ENCODE measurements around the gene NOCT.
A peak's percentile ranks its signal among the peaks of the same experiment; 100 is the strongest.
"Not testable (repeated sequence)": the region's sequence is repeated elsewhere in the genome, so short reads cannot be mapped to it uniquely, and the experiment has no call there.

Gene NOCT

GRCh38 chr4:139044291-139044690, 28.7 kb downstream of the NOCT start:
- no peak for DNase-seq (ENCODE audit: low read depth, low spot score)

- no peak for DNase-seq (ENCODE audit: low read depth, low spot score)
These were observed 32.4 kb downstream of the NOCT start for GRCh38 chr4:139048026-139048425.

- DNase-seq (ENCODE audit: low read depth, low spot score) = no peak
These were observed 34.9 kb downstream of the NOCT start for GRCh38 chr4:139050446-139050845.

- no peak for DNase-seq (ENCODE audit: low read depth, low spot score)
These were observed 38.3 kb downstream of the NOCT start for GRCh38 chr4:139053909-139054308.

- no peak for DNase-seq (ENCODE audit: low read depth, low spot score)
These were observed 39.4 kb downstream of the NOCT start for GRCh38 chr4:139054791-139055505.

- DNase-seq (ENCODE audit: low read depth, low spot score) = not testable (repeated sequence)
These were observed 43.4 kb downstream of the NOCT start for GRCh38 chr4:139059026-139059425.

- no peak for DNase-seq (ENCODE audit: low read depth, low spot score)
These were observed 45.0 kb downstream of the NOCT start for GRCh38 chr4:139060591-139060990.

- no peak for DNase-seq (ENCODE audit: low read depth, low spot score)
These were observed 60.6 kb downstream of the NOCT start for GRCh38 chr4:139076016-139076744.

GRCh38 chr4:139077567-139078355, 62.2 kb downstream of the NOCT start:
- DNase-seq (ENCODE audit: low read depth, low spot score) = no peak

GRCh38 chr4:139078926-139079325, 63.3 kb downstream of the NOCT start:
- no peak for DNase-seq (ENCODE audit: low read depth, low spot score)

- peak; percentile 99 for DNase-seq (ENCODE audit: low read depth, low spot score)
These were observed 67.4 kb downstream of the NOCT start for GRCh38 chr4:139082750-139083606.

GRCh38 chr4:139083607-139083955, 68.0 kb downstream of the NOCT start:
- DNase-seq (ENCODE audit: low read depth, low spot score) = peak; percentile 78

GRCh38 chr4:139083956-139084803, 68.6 kb downstream of the NOCT start:
- peak; percentile 91 for DNase-seq (ENCODE audit: low read depth, low spot score)

- DNase-seq (ENCODE audit: low read depth, low spot score) = no peak
These were observed 69.2 kb downstream of the NOCT start for GRCh38 chr4:139084804-139085093.

GRCh38 chr4:139085141-139085540, 69.6 kb downstream of the NOCT start:
- DNase-seq (ENCODE audit: low read depth, low spot score) = no peak

GRCh38 chr4:139092271-139092670, 76.7 kb downstream of the NOCT start:
- no peak for DNase-seq (ENCODE audit: low read depth, low spot score)

Measured in ELF-1 (cell line).